Right atrium auricular region (tissue), 2 donors: ENCODE measurements around the gene MAP3K4. TPM values are rescaled to one million over a fixed set of nuclear protein-coding genes. Genes with fewer than 3 reads are reported as not detected.

Experiments used
- DNase-seq: peaks from one replicate; pipeline ENCODE4 v3.0.0-alpha.2; 2019; ENCODE audit warnings: low spot score
- H3K27ac ChIP-seq, 2 donors: fragments of 200-600 bp; sonication (generic); 1 replicate in 1 of 2; 2 replicates in 1 of 2; pipeline ENCODE4 v1.5.1; 2016 to 2019
- H3K27me3 ChIP-seq, 2 donors: fragments of 200-600 bp; sonication (generic); one replicate each; pipeline versions ENCODE4 v1.5.1 to v1.6.0; 2017 to 2019
- H3K36me3 ChIP-seq: fragments of 200-600 bp; sonication (generic); one replicate; pipeline ENCODE4 v1.5.1; 2016
- H3K4me1 ChIP-seq, 2 donors: fragments of 200-600 bp; sonication (generic); one replicate each; pipeline versions ENCODE4 v1.5.1 to v1.6.0; 2017 to 2019
- H3K4me3 ChIP-seq, 2 donors: fragments of 200-600 bp; sonication (generic); 1 replicate in 1 of 2; 2 replicates in 1 of 2; pipeline ENCODE4 v1.5.1; 2017 to 2019; ENCODE audit warnings: mild to moderate bottlenecking in 1 of 2, moderate library complexity in 1 of 2
- H3K9me3 ChIP-seq, 2 donors: fragments of 200-600 bp; sonication (generic); one replicate each; pipeline ENCODE4 v1.5.1; 2019
- CTCF ChIP-seq, 2 donors: fragments of 200-600 bp; sonication (generic); IDR thresholded peaks; one replicate each; pipeline ENCODE4 v1.5.1; 2019; ENCODE audit warnings: antibody characterized with exemption in 2 of 2
- total RNA-seq, 2 donors: library from RNA; depleted of rRNA; stranded (reverse); fragments of >200 nt; gene quantifications; one replicate each; pipeline ENCODE4 v1.1.0, GENCODE V29; 2016

MAP3K4 gene
- total RNA-seq, 2 donors from 2014 or later, result 15.6 to 17.2 TPM

- H3K9me3 ChIP-seq, result no peaks in the 10 kb centered on the region
- H3K27ac ChIP-seq, result no peak overlapping the region
- no peak for DNase-seq
- H3K36me3 ChIP-seq, result peaks cover 15% of the 10 kb centered on the region
- H3K4me3 ChIP-seq, result no peak overlapping the region
- no peaks in the 10 kb centered on the region for H3K4me1 ChIP-seq
- no peaks in the 10 kb centered on the region for H3K27me3 ChIP-seq
- TF ChIP-seq CTCF (IDR thresholded peaks at IDR 0.05), result no peak
Observed at GRCh38 chr6:161132384-161132783, 140.8 kb downstream of the MAP3K4 start.

GRCh38 chr6:161133963-161134362 is 142.4 kb downstream of the MAP3K4 start:
- no peak for DNase-seq
- Histone ChIP-seq H3K4me1 (no peaks in the 10 kb centered on the region), H3K27ac (no peak overlapping the region), H3K36me3 (peaks cover 15% of the 10 kb centered on the region), H3K9me3 (no peaks in the 10 kb centered on the region), H3K4me3 (no peak overlapping the region), H3K27me3 (no peaks in the 10 kb centered on the region)
- no peak for TF ChIP-seq CTCF (IDR thresholded peaks at IDR 0.05)

- Histone ChIP-seq H3K4me3 (no peak overlapping the region), H3K27me3 (no peaks in the 10 kb centered on the region), H3K4me1 (no peaks in the 10 kb centered on the region), H3K27ac (no peak overlapping the region), H3K9me3 (no peaks in the 10 kb centered on the region), H3K36me3 (peaks cover 15% of the 10 kb centered on the region)
- TF ChIP-seq CTCF (IDR thresholded peaks at IDR 0.05), result no peak
- no peak for DNase-seq
Observed at GRCh38 chr6:161134550-161135298, 143.2 kb downstream of the MAP3K4 start.

- peak; percentile 52 for DNase-seq
- Histone ChIP-seq H3K4me3 (no peak overlapping the region), H3K9me3 (no peaks in the 10 kb centered on the region), H3K27me3 (no peaks in the 10 kb centered on the region), H3K36me3 (peaks cover 15% of the 10 kb centered on the region), H3K27ac (no peak overlapping the region), H3K4me1 (no peaks in the 10 kb centered on the region)
- no peak for TF ChIP-seq CTCF (IDR thresholded peaks at IDR 0.05)
Observed at GRCh38 chr6:161135695-161136591, 144.4 kb downstream of the MAP3K4 start.

GRCh38 chr6:161136655-161137054 is 145.1 kb downstream of the MAP3K4 start:
- Histone ChIP-seq H3K4me3 (no peak overlapping the region), H3K27ac (no peak overlapping the region), H3K27me3 (no peaks in the 10 kb centered on the region), H3K9me3 (no peaks in the 10 kb centered on the region), H3K4me1 (no peaks in the 10 kb centered on the region), H3K36me3 (peaks cover 15% of the 10 kb centered on the region)
- no peak for DNase-seq
- no peak for TF ChIP-seq CTCF (IDR thresholded peaks at IDR 0.05)
